ENCODE results near the gene MARCHF11. TPM values are rescaled to one million over a fixed set of nuclear protein-coding genes. Genes with fewer than 3 reads are reported as not detected.

Gene MARCHF11
- total RNA-seq, 1 experiment from 2014 or later: 0.37 TPM

DNA sequence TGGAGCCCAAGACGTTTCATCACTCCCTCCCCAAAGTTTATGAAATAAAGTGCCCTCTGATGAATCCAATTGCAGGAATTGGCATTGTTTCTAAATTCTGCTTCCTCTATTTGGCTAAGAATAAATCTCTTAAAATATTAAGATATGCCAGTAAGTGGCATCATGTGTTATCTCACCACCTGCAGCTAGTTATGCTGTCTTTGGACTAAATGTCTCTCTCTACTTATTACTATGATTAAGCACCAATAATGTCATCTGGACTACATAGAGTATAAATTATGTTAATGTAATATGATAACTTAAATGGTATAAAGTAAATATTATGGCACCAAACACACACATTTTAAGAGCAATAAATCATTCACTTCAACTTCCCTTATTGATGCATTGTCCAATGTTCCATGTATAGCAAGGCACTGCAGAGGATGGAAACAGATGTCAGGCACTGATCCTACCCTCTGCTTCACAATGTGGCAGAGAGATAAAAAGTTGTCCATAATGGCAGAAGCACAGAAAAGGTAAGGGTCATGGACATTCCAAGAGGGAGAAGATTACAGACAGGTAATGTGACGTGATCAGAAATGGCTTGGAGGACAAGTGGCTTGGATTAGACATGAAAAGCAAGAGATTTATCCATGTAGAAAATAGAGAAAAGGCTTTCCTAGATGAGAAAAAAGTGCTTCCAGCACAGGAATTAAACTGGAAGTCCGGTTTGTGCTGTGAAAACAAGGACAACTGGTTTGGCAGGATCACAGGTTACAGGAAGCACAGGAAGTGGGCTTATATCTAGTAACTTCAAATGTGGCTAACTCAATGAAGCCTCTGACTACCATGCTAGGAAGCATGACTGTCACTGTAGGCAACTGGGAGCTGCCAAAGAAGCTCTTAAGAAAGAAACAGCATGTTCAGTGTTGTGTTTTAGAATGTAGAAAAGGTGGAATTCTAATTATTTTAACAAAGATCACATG lies 26.7 kb downstream of the MARCHF11 start:
- no peak for DNase-seq
- H3K79me2 ChIP-seq (ENCODE audit: insufficient read depth, low read length): no peaks in the 10 kb centered on the region
- no peak overlapping the region for H2BK120ac ChIP-seq (ENCODE audit: low read depth, low read length, poor library complexity, severe bottlenecking)

More for the DNA sequence above, 26.7 kb downstream of the MARCHF11 start:
- no peaks in the 10 kb centered on the region for H3K27me3 ChIP-seq (ENCODE audit: insufficient read depth, low read length)
- no peak overlapping the region for H3K23ac ChIP-seq (ENCODE audit: insufficient read length, low read depth, low read length)
- H3K18ac ChIP-seq (ENCODE audit: insufficient read length, low read depth, low read length): no peak overlapping the region
- no peaks in the 10 kb centered on the region for H3K27me3 Mint-ChIP-seq (ENCODE audit: low read depth)
- H4K5ac ChIP-seq (ENCODE audit: insufficient read length, low read depth, low read length): no peak overlapping the region
- no peaks in the 10 kb centered on the region for H3K4me1 Mint-ChIP-seq
- no peak overlapping the region for H2BK12ac ChIP-seq (ENCODE audit: insufficient read length, low read depth, low read length)
- H3K36me3 Mint-ChIP-seq (ENCODE audit: insufficient read depth in 1 of 3, low read depth in 3 of 3): peaks cover 0 to 6% (median 0%) of the 10 kb centered on the region in 3 experiments; a peak in 1 of 7 replicates
- H3K14ac ChIP-seq (ENCODE audit: insufficient read depth, low read length): no peak overlapping the region
- H3K9ac ChIP-seq (ENCODE audit: extremely low read depth, insufficient read length, low read length): no peak overlapping the region
- H2BK20ac ChIP-seq (ENCODE audit: low read depth, low read length, poor library complexity, severe bottlenecking): no peak overlapping the region
- H3K4me3 Mint-ChIP-seq: no peak overlapping the region
- no CpG with 5 or more reads among the region's 3 CpGs for WGBS (ENCODE audit: extremely low coverage, insufficient read length, low lambda C conversion rate)
- H4K8ac ChIP-seq (replicated peaks; ENCODE audit: insufficient read length, low read depth, low read length): no peak overlapping the region
- no peak overlapping the region for H3T11ph ChIP-seq (ENCODE audit: low read length)
- H3K9me3 Mint-ChIP-seq: peaks cover 2 to 6% of the 10 kb centered on the region in 2 experiments
- no peaks in the 10 kb centered on the region for H3K9me3 ChIP-seq (ENCODE audit: control insufficient read depth, low read depth, low read length)
- no peaks in the 10 kb centered on the region for H3K4me1 ChIP-seq (ENCODE audit: insufficient read depth, low read length)
- H2AK5ac ChIP-seq (ENCODE audit: insufficient read length, low read length): no peak overlapping the region
- TF ChIP-seq, protein P1, sequence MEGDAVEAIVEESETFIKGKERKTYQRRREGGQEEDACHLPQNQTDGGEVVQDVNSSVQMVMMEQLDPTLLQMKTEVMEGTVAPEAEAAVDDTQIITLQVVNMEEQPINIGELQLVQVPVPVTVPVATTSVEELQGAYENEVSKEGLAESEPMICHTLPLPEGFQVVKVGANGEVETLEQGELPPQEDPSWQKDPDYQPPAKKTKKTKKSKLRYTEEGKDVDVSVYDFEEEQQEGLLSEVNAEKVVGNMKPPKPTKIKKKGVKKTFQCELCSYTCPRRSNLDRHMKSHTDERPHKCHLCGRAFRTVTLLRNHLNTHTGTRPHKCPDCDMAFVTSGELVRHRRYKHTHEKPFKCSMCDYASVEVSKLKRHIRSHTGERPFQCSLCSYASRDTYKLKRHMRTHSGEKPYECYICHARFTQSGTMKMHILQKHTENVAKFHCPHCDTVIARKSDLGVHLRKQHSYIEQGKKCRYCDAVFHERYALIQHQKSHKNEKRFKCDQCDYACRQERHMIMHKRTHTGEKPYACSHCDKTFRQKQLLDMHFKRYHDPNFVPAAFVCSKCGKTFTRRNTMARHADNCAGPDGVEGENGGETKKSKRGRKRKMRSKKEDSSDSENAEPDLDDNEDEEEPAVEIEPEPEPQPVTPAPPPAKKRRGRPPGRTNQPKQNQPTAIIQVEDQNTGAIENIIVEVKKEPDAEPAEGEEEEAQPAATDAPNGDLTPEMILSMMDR (conservative IDR thresholded peaks at IDR 0.05): no peak
- no peak overlapping the region for H2AFZ ChIP-seq (ENCODE audit: low read length)
- no peaks in the 10 kb centered on the region for H3K23me2 ChIP-seq (ENCODE audit: insufficient read length, low read depth, low read length, poor library complexity, severe bottlenecking)
- no peak overlapping the region for H4K91ac ChIP-seq (ENCODE audit: insufficient read length, low read depth, low read length)
- H3K4ac ChIP-seq (ENCODE audit: low read depth, low read length): no peak overlapping the region
- no peak overlapping the region for H3K56ac ChIP-seq (ENCODE audit: insufficient read length, low read depth, low read length)
- no peaks in the 10 kb centered on the region for H4K20me1 ChIP-seq (ENCODE audit: control insufficient read depth, insufficient read depth, insufficient read length)
- H2BK5ac ChIP-seq (ENCODE audit: insufficient read length, low read length): no peak overlapping the region
- no peak overlapping the region for H3K27ac ChIP-seq (ENCODE audit: insufficient read length, low read depth, low read length)
- no peaks in the 10 kb centered on the region for H3K79me1 ChIP-seq (ENCODE audit: insufficient read depth, low read depth, low read length, poor library complexity, severe bottlenecking)
- no peak overlapping the region for H2BK15ac ChIP-seq (ENCODE audit: low read depth, low read length)
- no peak overlapping the region for H3K4me2 ChIP-seq (ENCODE audit: insufficient read depth, insufficient read length, low read length)
- peak overlapping the region in 1 of 3 experiments; percentile 13; a peak in 1 of 7 replicates for H3K27ac Mint-ChIP-seq
